ENCODE measurements around the gene C2CD4A.

Gene C2CD4A

DNA sequence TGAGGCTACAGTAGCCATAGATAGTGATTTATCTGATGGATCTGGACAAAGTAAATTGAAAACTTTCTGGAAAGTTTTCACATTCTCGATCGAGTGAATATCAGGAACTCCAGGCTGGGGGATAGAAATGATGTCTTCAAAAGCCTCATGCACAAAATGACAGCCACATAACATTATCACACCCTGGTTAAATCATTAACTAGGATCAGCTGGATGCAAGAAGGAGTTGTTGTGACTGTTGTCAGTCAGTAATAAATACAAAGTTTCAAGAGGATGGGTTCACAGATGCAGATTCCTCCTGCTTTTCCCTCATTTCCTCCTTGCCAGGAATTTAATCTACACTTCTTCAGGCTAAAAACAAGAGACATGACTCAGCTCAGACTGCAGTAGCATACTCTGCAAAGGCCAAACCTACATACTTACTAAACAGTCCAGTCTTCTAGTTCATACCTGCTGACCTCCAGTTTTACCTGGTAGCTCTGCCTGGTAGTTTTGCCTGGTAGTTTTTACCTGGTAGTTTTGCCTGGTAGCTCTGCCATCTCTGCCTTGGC is 40.9 kb downstream of the C2CD4A start:
- no peak overlapping the region for H3K27ac ChIP-seq (ENCODE audit: low read length)
- H3K4me1 ChIP-seq (ENCODE audit: insufficient read depth, low read length), result no peaks in the 10 kb centered on the region
- H3K9me3 ChIP-seq (ENCODE audit: insufficient read depth, low read depth, low read length), result no peaks in the 10 kb centered on the region
- no peak overlapping the region for H3K4me3 ChIP-seq (ENCODE audit: low read length)
- H3K27me3 ChIP-seq (ENCODE audit: insufficient read depth, low read length), result no peaks in the 10 kb centered on the region
- no peak overlapping the region for H3K9ac ChIP-seq (ENCODE audit: low read depth, low read length)
- no peaks in the 10 kb centered on the region for H3K36me3 ChIP-seq (ENCODE audit: insufficient read depth, low read depth, low read length)

DNA sequence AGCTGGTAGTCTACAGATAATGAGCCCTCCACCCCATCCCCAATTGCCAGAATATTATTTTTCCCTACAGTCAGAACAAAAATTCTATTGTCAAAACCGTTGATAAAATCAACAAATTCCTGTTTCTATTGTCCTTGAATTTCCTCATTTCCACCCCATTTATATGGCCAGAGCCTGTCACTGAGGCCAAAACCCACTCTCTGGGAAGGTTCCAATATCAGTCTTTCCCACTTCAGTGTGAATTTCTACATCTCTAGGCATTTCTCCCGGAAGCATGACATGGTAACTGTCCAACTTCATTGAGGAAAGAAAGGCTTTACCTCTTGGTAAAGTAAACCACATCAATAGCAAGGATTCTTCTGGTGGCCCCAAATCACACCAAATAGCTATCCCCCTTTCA is 41.6 kb downstream of the C2CD4A start:
- H3K9me3 ChIP-seq (ENCODE audit: insufficient read depth, low read depth, low read length), result no peaks in the 10 kb centered on the region
- no peak overlapping the region for H3K9ac ChIP-seq (ENCODE audit: low read depth, low read length)
- H3K4me1 ChIP-seq (ENCODE audit: insufficient read depth, low read length), result no peaks in the 10 kb centered on the region
- H3K4me3 ChIP-seq (ENCODE audit: low read length), result no peak overlapping the region
- H3K36me3 ChIP-seq (ENCODE audit: insufficient read depth, low read depth, low read length), result no peaks in the 10 kb centered on the region
- no peaks in the 10 kb centered on the region for H3K27me3 ChIP-seq (ENCODE audit: insufficient read depth, low read length)
- no peak overlapping the region for H3K27ac ChIP-seq (ENCODE audit: low read length)

DNA sequence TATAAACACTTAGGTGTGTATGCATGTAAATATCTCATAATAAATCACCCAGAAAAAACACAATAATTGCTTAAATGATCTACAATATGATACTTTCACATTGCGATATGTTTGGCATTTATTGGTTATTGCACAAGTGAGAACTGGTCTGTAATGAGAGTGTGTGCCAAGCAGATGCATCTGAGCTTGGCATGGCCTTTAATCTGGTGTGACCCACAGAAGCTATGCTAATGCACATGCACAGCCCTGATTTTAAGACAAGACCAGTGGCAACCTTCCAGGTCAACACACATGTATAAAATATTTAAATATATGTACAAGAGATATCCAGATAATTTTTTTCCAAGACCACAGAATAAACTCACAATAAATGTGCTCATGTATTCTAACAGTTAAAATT is 42.7 kb downstream of the C2CD4A start:
- Histone ChIP-seq H3K27me3 (ENCODE audit: insufficient read depth, low read length) (no peaks in the 10 kb centered on the region), H3K4me1 (ENCODE audit: insufficient read depth, low read length) (no peaks in the 10 kb centered on the region), H3K9ac (ENCODE audit: low read depth, low read length) (no peak overlapping the region), H3K36me3 (ENCODE audit: insufficient read depth, low read depth, low read length) (no peaks in the 10 kb centered on the region), H3K9me3 (ENCODE audit: insufficient read depth, low read depth, low read length) (no peaks in the 10 kb centered on the region), H3K4me3 (ENCODE audit: low read length) (no peak overlapping the region), H3K27ac (ENCODE audit: low read length) (no peak overlapping the region)

- no peaks in the 10 kb centered on the region for H3K4me1 ChIP-seq (ENCODE audit: insufficient read depth, low read length)
- no peaks in the 10 kb centered on the region for H3K27me3 ChIP-seq (ENCODE audit: insufficient read depth, low read length)
- H3K27ac ChIP-seq (ENCODE audit: low read length), result no peak overlapping the region
- H3K9ac ChIP-seq (ENCODE audit: low read depth, low read length), result no peak overlapping the region
- H3K36me3 ChIP-seq (ENCODE audit: insufficient read depth, low read depth, low read length), result no peaks in the 10 kb centered on the region
- no peaks in the 10 kb centered on the region for H3K9me3 ChIP-seq (ENCODE audit: insufficient read depth, low read depth, low read length)
- H3K4me3 ChIP-seq (ENCODE audit: low read length), result no peak overlapping the region
Measured at GRCh38 chr15:62109982-62110851, 43.4 kb downstream of the C2CD4A start.

DNA sequence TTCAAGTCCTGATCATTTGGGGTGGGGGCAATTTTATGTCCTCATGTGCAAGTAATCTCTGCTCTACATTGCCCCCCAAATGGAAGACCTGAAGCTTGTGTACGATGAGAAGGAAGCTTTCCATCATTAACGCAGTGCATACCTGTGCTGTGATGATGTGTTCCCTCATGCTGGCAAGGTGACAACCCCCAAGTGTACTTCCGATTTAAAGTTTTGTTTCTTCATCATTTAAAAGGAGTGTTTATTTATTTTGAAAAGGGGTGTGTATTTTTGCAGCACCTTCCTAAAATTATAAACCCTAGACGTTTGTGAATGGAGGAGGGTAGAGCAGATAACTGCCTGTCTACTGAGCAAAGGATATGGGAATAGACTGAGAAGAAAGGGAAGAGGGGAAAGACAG is 45.3 kb downstream of the C2CD4A start:
- no peak overlapping the region for H3K4me3 ChIP-seq (ENCODE audit: low read length)
- H3K27ac ChIP-seq (ENCODE audit: low read length), result no peak overlapping the region
- no peak overlapping the region for H3K9ac ChIP-seq (ENCODE audit: low read depth, low read length)
- H3K36me3 ChIP-seq (ENCODE audit: insufficient read depth, low read depth, low read length), result no peaks in the 10 kb centered on the region
- no peaks in the 10 kb centered on the region for H3K4me1 ChIP-seq (ENCODE audit: insufficient read depth, low read length)
- no peaks in the 10 kb centered on the region for H3K9me3 ChIP-seq (ENCODE audit: insufficient read depth, low read depth, low read length)
- H3K27me3 ChIP-seq (ENCODE audit: insufficient read depth, low read length), result no peaks in the 10 kb centered on the region

- no peaks in the 10 kb centered on the region for H3K4me1 ChIP-seq (ENCODE audit: insufficient read depth, low read length)
- H3K4me3 ChIP-seq (ENCODE audit: low read length), result no peak overlapping the region
- H3K9me3 ChIP-seq (ENCODE audit: insufficient read depth, low read depth, low read length), result no peaks in the 10 kb centered on the region
- H3K27ac ChIP-seq (ENCODE audit: low read length), result no peak overlapping the region
- H3K27me3 ChIP-seq (ENCODE audit: insufficient read depth, low read length), result no peaks in the 10 kb centered on the region
- H3K36me3 ChIP-seq (ENCODE audit: insufficient read depth, low read depth, low read length), result no peaks in the 10 kb centered on the region
- H3K9ac ChIP-seq (ENCODE audit: low read depth, low read length), result no peak overlapping the region
Measured at GRCh38 chr15:62112616-62113593, 46.1 kb downstream of the C2CD4A start.

- H3K36me3 ChIP-seq (ENCODE audit: insufficient read depth, low read depth, low read length), result no peaks in the 10 kb centered on the region
Measured at GRCh38 chr15:62115847-62116246, 49.1 kb downstream of the C2CD4A start.

DNA sequence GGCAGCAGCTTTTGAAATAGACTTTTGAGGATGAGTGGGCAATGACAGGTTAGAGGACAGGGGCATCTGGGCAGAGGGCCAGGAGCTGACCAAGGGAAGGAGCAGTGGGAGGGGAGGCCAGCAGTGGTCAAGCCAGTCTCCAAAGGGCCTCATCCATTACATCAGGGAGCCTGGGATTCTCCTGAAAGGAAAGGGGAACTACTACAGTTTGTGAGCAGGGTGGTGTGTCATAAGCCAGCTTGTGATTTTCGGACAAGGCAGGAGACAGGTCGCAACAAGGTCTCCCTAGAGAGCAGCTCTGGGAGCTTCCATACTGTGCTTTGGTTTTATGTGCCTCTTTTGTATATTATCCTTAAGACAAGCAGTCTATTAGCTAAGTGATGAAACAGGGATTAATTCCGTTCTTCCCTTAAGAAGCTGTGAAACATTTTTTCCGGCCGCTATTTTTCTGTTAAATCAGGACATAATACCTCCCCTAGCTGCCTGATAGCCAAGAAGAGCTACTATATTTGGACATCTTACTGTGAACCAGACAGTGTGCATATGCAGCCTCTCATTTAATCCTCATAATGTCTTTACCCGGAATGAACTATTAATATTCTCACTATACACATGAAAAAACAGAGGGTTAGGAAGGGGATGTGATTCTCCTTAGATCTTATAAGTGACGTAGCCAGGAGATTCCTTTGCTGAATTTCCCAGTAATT is 51.9 kb downstream of the C2CD4A start:
- H3K27ac ChIP-seq (ENCODE audit: low read length), result no peak overlapping the region
- no peak overlapping the region for H3K4me3 ChIP-seq (ENCODE audit: low read length)
- H3K4me1 ChIP-seq (ENCODE audit: insufficient read depth, low read length), result no peaks in the 10 kb centered on the region

More at GRCh38 chr15:62115847-62116246, 49.1 kb downstream of the C2CD4A start:
- Histone ChIP-seq H3K27ac (ENCODE audit: low read length) (no peak overlapping the region), H3K27me3 (ENCODE audit: insufficient read depth, low read length) (no peaks in the 10 kb centered on the region), H3K4me3 (ENCODE audit: low read length) (no peak overlapping the region), H3K4me1 (ENCODE audit: insufficient read depth, low read length) (no peaks in the 10 kb centered on the region), H3K9me3 (ENCODE audit: insufficient read depth, low read depth, low read length) (no peaks in the 10 kb centered on the region), H3K9ac (ENCODE audit: low read depth, low read length) (no peak overlapping the region)

DNA sequence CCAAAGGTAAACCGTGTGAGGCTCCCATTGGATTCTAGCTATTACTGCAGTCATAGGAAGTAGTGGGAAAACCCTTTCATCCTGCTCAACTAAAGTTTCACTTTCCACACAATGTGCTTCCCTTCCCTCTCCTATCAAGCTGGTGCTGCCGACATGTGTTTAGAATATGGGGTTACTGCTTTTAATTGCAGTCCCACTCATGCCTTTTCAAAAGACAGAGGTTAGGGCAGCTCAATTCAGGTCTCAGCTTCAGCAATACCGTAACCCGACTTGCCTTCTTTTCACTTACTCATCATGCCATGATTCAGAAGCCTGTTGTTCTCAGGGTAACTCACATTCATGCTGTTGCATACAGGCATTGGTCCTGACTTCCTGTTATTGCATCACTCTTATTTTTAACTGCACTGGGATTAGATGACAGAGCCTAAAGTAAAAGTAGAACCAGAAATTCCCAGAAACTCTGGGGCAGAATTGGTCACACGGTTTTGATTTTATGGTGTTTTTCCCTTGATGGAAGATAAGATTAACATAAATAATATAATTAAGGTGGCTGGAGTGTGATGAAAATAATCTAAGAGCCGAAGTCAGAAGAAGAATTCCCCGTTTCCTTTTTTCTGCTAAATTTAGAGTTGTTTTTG is 52.6 kb downstream of the C2CD4A start:
- Histone ChIP-seq H3K9me3 (ENCODE audit: insufficient read depth, low read depth, low read length) (no peaks in the 10 kb centered on the region), H3K4me3 (ENCODE audit: low read length) (no peak overlapping the region), H3K9ac (ENCODE audit: low read depth, low read length) (no peak overlapping the region), H3K36me3 (ENCODE audit: insufficient read depth, low read depth, low read length) (no peaks in the 10 kb centered on the region), H3K27me3 (ENCODE audit: insufficient read depth, low read length) (no peaks in the 10 kb centered on the region), H3K4me1 (ENCODE audit: insufficient read depth, low read length) (0 out of 2 replicates have a peak, but pooled peaks cover 1% of the 10 kb centered on the region), H3K27ac (ENCODE audit: low read length) (no peak overlapping the region)

More for the DNA sequence above, 51.9 kb downstream of the C2CD4A start:
- Histone ChIP-seq H3K9me3 (ENCODE audit: insufficient read depth, low read depth, low read length) (no peaks in the 10 kb centered on the region), H3K9ac (ENCODE audit: low read depth, low read length) (no peak overlapping the region), H3K36me3 (ENCODE audit: insufficient read depth, low read depth, low read length) (no peaks in the 10 kb centered on the region), H3K27me3 (ENCODE audit: insufficient read depth, low read length) (no peaks in the 10 kb centered on the region)

GRCh38 chr15:62119874-62120273 is 53.1 kb downstream of the C2CD4A start:
- Histone ChIP-seq H3K4me1 (ENCODE audit: insufficient read depth, low read length) (0 out of 2 replicates have a peak, but pooled peaks cover 6% of the 10 kb centered on the region), H3K9me3 (ENCODE audit: insufficient read depth, low read depth, low read length) (no peaks in the 10 kb centered on the region), H3K27ac (ENCODE audit: low read length) (no peak overlapping the region), H3K4me3 (ENCODE audit: low read length) (no peak overlapping the region), H3K9ac (ENCODE audit: low read depth, low read length) (no peak overlapping the region), H3K27me3 (ENCODE audit: insufficient read depth, low read length) (no peaks in the 10 kb centered on the region), H3K36me3 (ENCODE audit: insufficient read depth, low read depth, low read length) (no peaks in the 10 kb centered on the region)

Data from iPS-20b (cell line).